ENCODE data around the gene VPS54.
"Not testable (repeated sequence)": the region's sequence is repeated elsewhere in the genome, so short reads cannot be mapped to it uniquely, and the experiment has no call there.

Gene VPS54

DNA sequence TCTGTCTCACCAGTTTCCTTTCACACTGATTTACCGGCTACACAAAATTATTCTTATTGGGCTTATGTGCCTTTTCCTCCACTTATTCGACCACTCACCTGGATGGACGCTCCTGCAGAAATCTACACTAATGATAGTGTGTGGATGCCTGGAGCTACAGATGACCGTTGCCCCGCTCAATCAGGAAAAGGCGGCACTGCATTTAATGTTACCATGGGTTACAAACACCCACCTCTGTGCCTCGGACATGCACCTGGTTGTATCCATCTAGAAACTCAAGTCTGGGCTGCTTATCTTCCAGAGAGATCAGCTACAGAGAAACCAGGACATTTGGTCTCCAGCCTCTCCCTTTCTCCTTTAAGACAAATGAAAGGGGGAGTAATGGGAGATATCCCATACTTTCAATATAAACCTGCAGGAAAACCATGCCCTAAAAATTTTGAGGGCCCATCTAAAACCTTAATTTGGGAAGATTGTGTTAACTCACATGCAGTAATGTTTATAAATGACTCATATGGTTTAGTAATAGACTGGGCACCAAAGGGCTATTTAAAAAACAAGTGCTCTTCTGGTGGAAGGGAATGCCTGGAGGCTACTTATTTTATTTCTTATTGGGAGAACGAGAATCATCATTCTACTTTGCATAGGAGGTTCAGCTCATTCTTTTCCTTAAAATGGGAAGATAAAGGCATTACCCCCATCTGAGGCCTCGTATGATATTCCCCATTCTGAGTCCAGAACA, 24.7 kb downstream of the VPS54 start:
- DNase-seq (ENCODE audit: low read depth), result not testable (repeated sequence)

DNA sequence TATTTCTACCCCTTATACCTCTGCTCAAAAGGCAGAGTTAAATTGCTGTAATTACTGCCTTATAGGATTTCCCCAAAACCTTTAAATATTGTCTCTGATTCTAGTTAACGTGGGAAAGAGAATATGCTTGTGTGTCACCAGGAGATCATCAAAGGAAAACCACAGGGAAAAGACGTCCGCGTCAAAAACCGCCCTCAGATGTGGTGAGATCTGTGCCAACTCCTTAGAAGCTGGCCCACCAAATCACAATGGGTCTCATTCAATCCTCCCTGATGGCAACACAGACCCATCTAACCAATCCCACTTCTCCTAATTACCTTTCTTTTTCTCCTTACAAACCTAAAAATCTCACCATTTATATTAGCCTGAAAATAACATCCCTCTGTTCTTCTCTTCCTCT, 25.4 kb downstream of the VPS54 start:
- DNase-seq (ENCODE audit: low read depth), result no peak

DNA sequence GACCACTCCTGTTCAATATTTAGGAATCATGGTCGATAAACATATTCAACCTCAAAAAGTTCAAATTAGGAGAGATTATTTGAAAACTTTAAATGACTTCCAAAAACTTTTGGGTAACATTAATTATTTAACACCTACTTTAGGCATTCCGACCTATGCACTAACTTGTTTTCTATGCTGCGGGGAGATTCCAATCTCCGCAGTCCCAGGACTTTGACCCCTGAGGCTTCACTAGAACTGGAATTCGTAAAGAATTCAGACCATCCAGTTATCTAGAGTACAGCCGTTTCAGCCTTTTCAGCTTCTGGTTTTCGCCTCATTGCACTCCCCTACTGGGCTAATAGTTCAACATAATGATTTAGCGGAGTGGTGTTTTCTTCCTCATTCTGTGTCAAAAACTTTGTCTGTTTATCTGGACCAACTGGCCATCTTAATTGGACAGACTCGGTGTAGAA, 26.1 kb downstream of the VPS54 start:
- not testable (repeated sequence) for DNase-seq (ENCODE audit: low read depth)

DNA sequence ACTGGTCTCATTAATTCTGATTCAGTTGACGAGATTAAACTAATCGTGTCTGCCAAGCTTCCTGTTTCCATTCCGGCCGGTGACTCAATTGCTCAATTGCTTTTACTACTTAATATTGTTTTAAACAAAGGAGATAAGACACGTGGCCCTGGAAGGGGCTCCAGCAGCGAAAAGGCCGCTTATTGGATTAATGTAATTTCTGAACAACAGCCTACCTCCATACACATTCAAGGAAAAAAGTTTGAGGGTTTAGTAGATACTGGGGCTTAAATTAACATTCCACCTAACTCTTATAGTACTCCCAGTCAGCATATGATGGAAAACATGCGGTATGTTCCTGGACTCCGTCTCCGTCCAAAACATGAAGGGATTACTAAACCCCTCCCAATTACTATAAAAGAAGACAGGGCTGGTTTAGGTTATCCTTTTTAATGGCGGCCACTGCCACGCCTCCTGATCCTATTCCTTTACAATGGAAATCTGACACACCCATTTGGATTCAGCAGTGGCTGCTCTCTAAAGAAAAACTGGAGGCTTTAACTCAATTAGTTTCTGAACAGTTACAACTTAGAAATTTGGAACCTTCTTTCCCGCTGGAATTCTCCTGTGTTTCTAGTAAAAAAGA, 27.1 kb downstream of the VPS54 start:
- DNase-seq (ENCODE audit: low read depth), result no peak

DNA sequence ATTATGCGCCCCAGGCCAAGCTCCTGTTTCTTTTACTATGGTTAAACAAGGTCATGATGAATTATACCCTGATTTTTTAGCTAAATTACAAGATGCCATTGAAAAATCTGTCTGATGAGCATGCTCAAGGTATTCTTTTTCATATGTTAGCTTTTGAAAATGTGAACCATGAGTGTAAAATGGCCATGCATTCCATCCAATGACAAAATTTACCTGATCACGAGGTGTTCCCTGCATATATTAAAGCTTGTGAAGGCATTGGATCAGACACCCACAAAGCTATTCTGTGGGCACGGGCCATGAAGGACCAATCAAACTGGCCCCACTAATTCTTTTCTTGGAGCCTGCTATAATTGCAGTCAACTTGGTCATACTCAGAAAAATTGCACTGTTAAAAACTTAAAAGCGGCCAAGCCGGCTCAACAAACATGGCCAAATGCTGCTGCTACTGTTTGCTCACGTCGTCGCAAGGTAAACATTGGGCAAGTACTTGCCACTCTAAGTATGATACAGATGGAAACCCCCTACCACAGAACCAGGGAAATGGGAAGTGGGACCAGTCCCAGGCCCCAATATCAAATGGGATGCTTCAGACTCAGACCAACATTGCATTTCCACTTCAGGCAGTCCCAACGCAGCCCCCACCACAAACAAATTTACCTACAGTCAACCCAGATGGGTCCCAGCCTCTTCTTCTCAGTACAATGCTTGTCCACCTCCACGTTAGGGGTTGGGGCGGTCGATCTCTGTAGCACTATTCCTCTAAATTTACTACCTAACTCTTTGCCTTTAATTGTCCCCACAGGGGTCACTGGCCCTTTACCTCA, 27.8 kb downstream of the VPS54 start:
- not testable (repeated sequence) for DNase-seq (ENCODE audit: low read depth)

DNA sequence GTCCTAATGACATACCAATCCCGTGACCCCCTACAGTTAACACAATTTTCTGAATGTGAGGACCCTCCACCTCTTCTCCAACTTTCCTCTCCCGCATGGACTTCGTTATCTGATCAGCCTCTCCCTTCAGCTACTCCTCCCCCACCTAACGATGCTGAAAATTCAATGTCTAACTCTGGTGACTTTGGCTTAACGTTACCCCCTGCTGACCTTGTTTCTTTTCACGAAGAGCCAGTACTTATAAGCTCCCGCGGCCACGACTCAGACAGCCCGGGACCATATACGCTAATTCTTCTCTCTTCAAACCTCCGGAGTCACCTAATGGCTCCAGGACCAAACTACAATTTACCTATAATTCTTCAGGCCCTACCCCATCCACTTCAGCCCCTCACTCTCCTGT, 29.2 kb downstream of the VPS54 start:
- DNase-seq (ENCODE audit: low read depth), result no peak

DNA sequence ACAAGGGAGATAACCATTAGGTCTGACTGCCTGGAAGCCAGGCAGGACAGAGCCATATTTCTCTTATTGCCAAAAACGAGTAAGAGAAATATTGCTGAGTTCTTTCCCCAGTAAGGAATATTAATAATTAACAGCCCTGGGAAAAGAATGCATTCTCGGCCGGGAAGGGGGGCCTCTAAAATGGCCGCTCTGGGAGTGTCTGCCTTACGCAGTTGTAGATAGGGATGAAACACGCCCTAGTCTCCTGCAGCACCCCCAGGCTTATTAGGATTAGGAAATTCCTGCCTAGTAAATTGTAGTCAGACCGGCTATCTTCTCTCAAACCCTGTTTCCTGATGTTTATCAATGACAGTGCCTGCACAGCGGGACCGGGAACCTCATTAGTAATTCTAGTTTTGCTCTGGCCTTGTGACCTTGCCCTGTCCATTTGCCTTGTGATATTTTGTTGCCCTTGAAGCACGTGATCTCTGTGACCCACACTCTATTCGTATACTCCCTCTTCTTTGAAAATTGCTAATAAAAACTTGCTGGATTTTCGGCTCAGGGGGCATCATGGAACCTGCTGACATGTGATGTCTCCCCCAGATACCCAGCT, 30.3 kb downstream of the VPS54 start:
- not testable (repeated sequence) for DNase-seq (ENCODE audit: low read depth)

DNA sequence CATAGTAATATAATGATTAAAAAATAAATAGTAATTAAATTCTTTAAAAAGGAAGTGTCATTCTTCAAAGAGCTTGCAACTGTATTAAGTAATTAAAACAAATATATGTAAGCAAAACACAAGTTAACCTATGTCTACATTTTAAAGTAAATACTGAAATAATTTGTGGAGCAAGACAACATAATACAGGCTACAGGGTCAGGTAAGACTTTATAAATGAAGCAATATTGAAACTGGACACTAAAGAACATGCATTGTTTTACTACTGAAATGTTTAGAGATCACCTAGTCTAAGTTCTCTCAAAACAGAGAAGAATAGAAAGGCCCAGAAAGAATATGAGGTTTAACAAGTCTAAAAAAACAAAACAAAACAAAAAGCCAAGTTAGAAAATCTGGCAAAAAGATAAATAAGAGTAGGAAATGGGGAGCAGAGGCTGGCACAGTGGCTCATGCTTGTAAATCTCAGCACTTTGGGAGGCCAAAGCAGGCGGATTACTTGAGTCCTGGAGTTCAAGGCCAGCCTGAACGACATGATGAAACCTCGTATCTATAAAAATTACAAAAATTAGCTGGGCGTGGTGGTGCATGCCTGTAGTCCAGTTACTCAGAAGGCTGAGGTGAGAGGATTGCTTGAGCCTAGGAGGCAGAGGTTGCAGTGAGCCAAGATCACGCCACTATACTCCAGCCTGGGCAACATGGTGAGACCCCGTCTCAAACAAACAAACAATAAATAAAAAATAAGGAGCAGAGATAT, 34.4 kb downstream of the VPS54 start:
- DNase-seq (ENCODE audit: low read depth), result no peak

DNA sequence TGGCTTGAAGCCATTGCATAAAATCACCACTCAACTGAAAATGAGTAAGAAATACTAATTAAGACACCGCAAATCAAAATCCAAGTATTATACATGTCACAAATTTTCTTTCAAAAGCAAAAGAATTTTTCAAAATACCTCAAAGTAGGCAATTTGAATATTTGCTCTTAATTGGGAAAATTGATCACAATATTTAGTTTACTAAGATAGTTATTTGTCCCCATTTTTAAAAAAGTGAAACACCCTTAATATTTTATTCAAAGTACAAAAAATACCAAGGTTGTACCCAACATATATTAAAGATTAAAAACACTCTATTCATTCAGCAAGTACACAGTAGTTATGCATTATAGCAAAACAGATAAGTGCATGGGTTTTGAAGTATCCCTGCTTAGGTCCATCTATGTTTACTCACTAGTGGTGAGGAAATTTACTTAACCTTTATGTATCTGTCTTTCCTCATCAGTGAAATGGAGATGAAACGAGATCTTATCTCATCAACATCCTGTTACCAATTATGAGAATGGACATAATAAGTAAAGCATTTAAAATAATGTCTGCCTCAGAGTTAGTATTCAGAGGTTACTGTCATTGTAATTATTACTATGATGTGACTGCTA, 35.1 kb downstream of the VPS54 start:
- no peak for DNase-seq (ENCODE audit: low read depth)

DNA sequence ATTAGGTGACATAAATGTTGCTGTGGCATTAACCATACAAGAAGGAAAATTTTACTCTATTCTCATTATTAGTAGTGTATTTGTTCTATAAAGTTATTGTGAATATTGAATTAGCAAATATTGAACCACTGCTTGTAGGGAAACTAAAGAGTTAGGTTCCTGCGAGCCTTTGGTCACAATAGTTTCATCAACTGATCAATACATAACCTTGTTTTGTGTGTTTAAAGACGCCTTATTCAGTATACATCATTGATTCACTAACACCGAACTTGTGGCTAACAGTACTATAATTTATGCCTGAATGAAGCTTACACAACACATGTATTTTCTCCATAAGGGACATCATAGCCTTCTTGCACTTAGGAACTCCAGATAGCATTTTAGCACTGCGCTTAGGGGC, 36.9 kb downstream of the VPS54 start:
- DNase-seq (ENCODE audit: low read depth), result no peak

DNA sequence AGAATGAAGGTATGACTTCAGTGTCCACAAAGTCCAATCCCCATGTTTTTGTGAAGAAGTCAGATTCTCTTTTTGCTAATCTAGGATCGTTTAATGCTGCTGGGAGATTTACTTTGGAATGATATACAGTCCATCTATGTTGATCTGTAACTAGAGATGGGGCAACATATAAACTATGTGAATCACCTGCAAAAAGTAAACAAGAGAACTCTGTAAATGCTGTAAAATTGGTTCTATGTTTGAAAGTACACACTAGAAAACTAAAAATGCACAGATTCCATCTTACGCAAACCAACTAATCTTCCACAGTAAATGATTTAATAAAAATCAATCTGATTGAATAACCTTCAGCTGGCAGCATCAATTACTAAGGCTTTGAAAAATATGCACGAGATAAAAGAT, 37.5 kb downstream of the VPS54 start:
- DNase-seq (ENCODE audit: low read depth), result no peak

DNA sequence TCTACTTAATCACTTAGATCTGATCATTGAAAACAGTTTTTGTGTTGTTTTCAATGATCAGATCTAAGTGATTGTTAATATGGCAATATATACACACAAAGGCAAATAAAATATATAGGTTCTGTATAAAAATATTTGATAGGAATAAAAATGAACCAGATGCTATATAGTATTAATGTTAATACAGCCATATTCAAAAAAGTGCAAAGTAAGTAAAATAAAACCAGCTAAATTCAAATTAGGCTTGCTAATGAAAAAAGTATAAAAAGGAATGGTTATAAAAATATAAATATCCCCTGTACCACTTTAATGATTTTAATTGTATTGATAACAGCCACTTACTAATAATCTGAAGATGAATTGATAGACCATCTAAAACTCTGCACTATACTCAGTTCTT, 38.4 kb downstream of the VPS54 start:
- no peak for DNase-seq (ENCODE audit: low read depth)

DNA sequence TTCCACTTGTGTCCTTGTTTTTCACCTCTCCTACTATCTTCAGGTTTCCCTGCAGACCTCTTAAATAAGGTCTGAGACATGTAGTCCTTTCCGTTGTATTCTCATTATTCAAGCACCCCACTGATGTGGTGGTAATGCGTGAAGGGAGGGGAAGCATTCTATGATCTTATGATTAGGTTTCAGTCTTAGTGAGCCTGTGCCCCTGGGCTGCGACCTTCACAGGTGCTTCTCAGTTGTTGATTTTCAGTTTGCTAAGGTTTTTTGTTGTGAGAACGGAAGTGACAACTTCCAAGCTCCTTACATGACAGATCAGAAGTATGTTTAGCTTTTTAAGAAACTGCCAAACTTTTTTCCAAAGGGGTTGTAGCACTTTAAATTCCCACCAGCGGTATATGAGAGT, 41.3 kb downstream of the VPS54 start:
- DNase-seq (ENCODE audit: low read depth), result no peak

DNA sequence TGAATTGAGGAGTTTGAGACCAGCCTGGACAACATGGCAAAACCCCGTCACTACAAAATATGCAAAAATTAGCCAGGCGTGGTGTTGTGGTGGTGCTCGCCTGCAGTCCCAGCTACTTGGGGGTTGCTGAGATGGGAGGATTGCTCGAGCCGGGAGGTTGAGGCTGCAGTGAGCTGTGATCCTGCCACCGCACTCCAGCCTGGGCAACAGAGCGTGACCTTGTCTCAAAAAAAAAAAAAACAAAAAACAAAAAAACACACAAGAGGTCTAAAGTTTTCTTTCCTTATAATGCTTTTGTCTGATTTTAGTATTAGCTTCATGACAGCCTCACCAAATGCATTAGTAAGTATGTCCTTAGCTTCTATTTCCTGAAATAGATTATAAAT, 43.1 kb downstream of the VPS54 start:
- no peak for DNase-seq (ENCODE audit: low read depth)

DNA sequence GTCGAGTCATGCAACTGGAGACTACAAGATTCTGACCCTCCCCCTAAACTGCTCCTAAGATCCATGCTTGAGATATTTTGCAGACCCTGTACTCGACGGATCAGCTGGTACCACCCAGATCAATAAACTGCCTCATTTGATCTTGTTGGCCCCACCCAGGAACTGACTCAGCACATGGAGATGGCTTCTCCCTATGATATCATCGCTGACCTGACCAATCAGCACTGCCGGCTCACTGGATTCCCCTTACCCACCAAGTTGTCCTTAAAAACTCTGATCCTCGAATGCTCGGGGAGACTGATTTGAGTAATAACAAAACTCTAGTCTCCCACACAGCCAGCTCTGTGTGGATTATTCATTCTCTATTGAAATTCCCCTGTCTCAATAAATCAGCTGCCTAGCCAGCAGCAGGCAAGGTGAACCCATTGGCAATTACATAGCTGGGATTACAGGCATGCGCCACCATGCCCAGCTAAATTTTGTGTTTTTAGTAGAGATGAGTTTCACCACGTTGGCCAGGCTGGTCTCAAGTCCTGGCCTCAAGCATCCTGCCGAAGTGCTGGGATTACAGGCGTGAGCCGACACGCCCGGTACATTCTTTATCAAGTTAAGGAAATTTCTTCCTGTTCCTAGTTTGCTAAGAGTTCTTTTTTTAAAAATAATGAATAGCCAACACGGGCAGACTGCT, 43.6 kb downstream of the VPS54 start:
- DNase-seq (ENCODE audit: low read depth), result no peak

DNA sequence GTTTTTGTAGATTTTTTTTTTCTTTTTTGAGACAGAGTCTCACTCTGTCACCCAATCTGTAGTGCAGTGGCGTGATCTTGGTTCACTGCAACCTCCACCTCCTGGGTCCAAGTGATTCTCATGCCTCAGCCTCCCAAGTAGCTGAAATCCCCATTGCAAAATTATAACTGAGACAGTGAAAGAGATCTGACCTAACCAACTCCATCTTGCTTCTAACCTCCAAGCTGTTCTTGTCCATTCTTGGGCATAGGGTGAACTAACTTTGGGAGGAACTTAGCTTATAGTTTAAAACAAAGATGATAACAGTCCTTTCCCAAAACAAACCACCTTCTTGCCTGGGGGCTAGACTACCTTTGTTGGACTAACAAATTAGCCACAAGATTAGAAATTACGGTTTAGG, 44.2 kb downstream of the VPS54 start:
- not testable (repeated sequence) for DNase-seq (ENCODE audit: low read depth)

DNA sequence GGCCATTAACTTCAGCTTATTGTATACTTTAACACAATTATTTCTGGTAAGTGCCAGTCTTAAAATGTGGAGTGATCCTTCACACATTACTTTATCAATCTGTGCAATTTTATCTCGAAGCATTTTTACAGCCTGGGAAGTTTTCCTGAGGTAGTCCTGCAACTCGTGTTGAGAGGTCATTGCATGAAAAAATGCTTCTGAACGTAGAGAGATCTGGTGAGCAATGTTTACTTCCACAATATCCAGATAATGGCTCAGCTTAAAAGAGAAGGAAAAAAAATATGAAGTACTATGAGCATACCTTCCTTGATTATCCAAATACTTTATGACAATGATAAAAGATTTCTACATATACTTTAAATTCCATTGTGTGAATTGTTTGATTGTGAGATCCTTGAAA, 57.0 kb downstream of the VPS54 start:
- DNase-seq (ENCODE audit: low read depth), result no peak

DNA sequence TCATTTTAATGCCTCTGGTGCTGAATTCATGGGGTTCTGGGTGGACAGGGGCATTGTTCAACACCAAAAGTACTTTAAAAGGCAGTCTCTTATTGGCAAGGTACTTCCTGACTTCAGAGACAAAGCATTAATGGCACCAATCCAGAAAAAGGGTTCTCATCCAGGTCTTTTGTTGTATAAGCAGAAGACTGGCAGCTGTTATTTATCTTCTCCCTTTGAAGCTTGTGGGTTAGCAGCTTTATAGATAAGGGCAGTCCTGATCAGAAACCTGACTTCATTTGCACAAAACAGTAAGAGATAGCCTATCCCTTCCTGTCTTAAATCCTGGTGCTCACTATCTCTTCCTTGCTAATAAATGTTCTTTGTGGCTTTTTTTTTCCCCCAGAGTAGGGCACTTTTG, 68.8 kb downstream of the VPS54 start:
- no peak for DNase-seq (ENCODE audit: low read depth)

DNA sequence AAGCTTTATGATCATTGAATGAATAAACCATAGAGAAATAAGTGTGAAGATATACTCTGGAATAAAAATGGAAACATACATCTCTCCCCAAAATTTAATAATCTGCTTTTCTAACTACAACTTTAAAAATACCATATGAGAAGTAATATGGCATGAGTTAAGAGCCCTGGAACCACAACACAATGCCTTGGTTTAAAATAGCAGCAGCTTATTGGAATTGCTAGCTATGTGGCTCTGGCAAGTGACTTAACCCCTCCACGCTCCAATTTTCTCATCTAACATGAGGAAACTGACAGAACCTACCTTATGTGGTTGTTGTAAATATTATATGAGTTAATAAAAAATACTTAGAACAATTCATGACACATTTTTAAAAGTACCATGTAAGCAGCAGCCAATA, 76.4 kb downstream of the VPS54 start:
- no peak for DNase-seq (ENCODE audit: low read depth)

DNA sequence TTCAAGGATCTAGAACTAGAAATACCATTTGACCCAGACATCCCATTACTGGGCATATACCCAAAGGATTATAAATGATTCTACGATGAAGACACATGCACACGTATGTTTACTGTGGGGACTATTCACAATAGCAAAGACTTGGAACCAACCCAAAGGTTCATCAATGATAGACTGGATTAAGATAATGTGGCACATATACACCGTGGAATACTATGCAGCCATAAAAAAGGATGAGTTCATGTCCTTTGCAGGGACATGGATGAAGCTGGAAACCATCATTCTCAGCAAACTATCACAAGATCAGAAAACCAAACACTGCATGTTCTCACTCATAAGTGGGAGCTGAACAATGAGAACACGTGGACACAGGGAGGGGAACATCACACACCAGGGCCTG, 87.1 kb downstream of the VPS54 start:
- DNase-seq (ENCODE audit: low read depth), result not testable (repeated sequence)

DNA sequence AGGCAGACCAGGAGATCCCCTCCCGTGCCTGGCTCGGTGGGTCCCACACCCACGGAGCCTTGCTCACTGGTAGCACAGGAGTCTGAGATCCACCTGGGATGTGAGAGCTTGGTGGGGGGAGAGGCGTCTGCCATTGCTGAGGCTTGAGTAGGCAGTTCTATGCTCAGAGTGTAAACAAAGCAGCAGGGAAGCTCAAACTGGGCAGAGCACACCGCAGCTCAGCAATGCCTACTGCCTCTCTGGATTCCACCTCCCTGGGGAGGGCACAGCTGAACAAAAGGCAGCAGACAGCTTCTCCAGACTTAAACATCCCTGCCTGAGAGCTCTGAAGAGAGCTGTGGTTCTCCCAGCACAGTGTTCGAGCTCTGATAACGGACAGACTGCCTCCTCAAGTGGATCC, 92.4 kb downstream of the VPS54 start:
- DNase-seq (ENCODE audit: low read depth), result no peak

All from activated gamma-delta T cell treated with anti-CD3 and anti-CD28 coated beads, Interleukin-2, amount 50 U/mL, for 16 hours (primary cell).